Activated CD8-positive, alpha-beta memory T cell treated with anti-CD3 and anti-CD28 coated beads, Interleukin-2, amount 50 U/mL, for 4 hours (primary cell): Measurements from ENCODE around the gene IDS.
"Not testable (repeated sequence)": the region's sequence is repeated elsewhere in the genome, so short reads cannot be mapped to it uniquely, and the experiment has no call there.

Source experiments
- DNase-seq: peaks from one replicate; pipeline ENCODE4 v3.0.0-alpha.2; 2020

IDS gene

GRCh38 chrX:149504915-149505651, at the start of gene IDS:
Gene IDS, minus strand, starts transcription at chrX:149505306. Its CDS starts 169 bp downstream, at chrX:149505137.
- DNase-seq = peak; percentile 84

- DNase-seq = not testable (repeated sequence)
Measured at GRCh38 chrX:149551939-149552248, 46.8 kb upstream of the IDS start.

GRCh38 chrX:149551245-149551938, 46.3 kb upstream of the IDS start:
- DNase-seq = not testable (repeated sequence)

GRCh38 chrX:149550454-149550853, 45.3 kb upstream of the IDS start:
- DNase-seq = not testable (repeated sequence)

- DNase-seq = not testable (repeated sequence)
Measured at GRCh38 chrX:149549701-149550100, 44.6 kb upstream of the IDS start, which contains the start of gene HSFX3. Gene HSFX3, minus strand, starts transcription at chrX:149549924. Its CDS starts 72 bp downstream, at chrX:149549852.

GRCh38 chrX:149547782-149548181, 42.7 kb upstream of the IDS start:
- not testable (repeated sequence) for DNase-seq

- not testable (repeated sequence) for DNase-seq
Measured at GRCh38 chrX:149546962-149547361, 41.9 kb upstream of the IDS start.

GRCh38 chrX:149545545-149546543, 40.7 kb upstream of the IDS start:
- DNase-seq = not testable (repeated sequence)

- no peak for DNase-seq
Measured at GRCh38 chrX:149541521-149542047, 36.5 kb upstream of the IDS start.

- peak; percentile 87 for DNase-seq
Measured at GRCh38 chrX:149540621-149541520, 35.8 kb upstream of the IDS start, which contains the start of gene EOLA1. Gene EOLA1, plus strand, starts transcription at chrX:149541012. Its CDS starts 4,619 bp downstream, at chrX:149545631.

GRCh38 chrX:149540131-149540620, 35.1 kb upstream of the IDS start:
- peak; percentile 86 for DNase-seq

GRCh38 chrX:149539283-149540130, 34.4 kb upstream of the IDS start:
- DNase-seq = peak; percentile 82

GRCh38 chrX:149537474-149537873, 32.4 kb upstream of the IDS start:
- DNase-seq = not testable (repeated sequence)

- DNase-seq = not testable (repeated sequence)
Measured at GRCh38 chrX:149534926-149535602, 30.0 kb upstream of the IDS start.

GRCh38 chrX:149533999-149534398, 28.9 kb upstream of the IDS start:
- DNase-seq = not testable (repeated sequence)

- not testable (repeated sequence) for DNase-seq
Measured at GRCh38 chrX:149532868-149533267, 27.8 kb upstream of the IDS start.

- DNase-seq = no peak
Measured at GRCh38 chrX:149531599-149531998, 26.5 kb upstream of the IDS start.

- no peak for DNase-seq
Measured at GRCh38 chrX:149528381-149528780, 23.3 kb upstream of the IDS start.

GRCh38 chrX:149527705-149528104, 22.6 kb upstream of the IDS start:
- no peak for DNase-seq
